Neural cell (in vitro differentiated cells): ENCODE data around the gene IKZF5. TPM values are rescaled to one million over a fixed set of nuclear protein-coding genes. Genes with fewer than 3 reads are reported as not detected.
A peak's percentile ranks its signal among the peaks of the same experiment; 100 is the strongest.

Experiments
- H2AFZ ChIP-seq: fragments of 200-600, 300-800 bp; sonication (generic), shearing (Covaris generic); 2 replicates; pipeline ENCODE4 v1.6.0; 2014; ENCODE audit warnings: low read depth, mild to moderate bottlenecking, antibody characterized with exemption, low read length, moderate library complexity
- H3F3A ChIP-seq: fragments of 200-600 bp; shearing (Covaris generic); 2 replicates; pipeline ENCODE4 v1.6.1; 2016; ENCODE audit warnings: mild to moderate bottlenecking, moderate library complexity, mixed read lengths, antibody characterized with exemption, low read length; ENCODE audit not compliant: insufficient read depth, poor library complexity, severe bottlenecking
- H3K27ac ChIP-seq: fragments of 200-600, 300-800 bp; sonication (generic), shearing (Covaris generic); 2 replicates; pipeline ENCODE4 v1.5.1; 2014; ENCODE audit warnings: mild to moderate bottlenecking, low read length, moderate library complexity
- H3K27me3 ChIP-seq: fragments of 300-800, 200-600 bp; sonication (generic), shearing (Covaris generic); 2 replicates; pipeline ENCODE4 v1.6.0; 2014; ENCODE audit warnings: mild to moderate bottlenecking, low read depth, low read length, moderate library complexity; ENCODE audit not compliant: insufficient read depth
- H3K36me3 ChIP-seq: fragments of 300-800, 200-600 bp; sonication (generic), shearing (Covaris generic); 2 replicates; pipeline ENCODE4 v1.5.1; 2014; ENCODE audit warnings: mild to moderate bottlenecking, antibody characterized with exemption, low read length, moderate library complexity; ENCODE audit not compliant: insufficient read depth
- H3K4me2 ChIP-seq: fragments of 300-800, 200-600 bp; sonication (generic), shearing (Covaris generic); 2 replicates; pipeline ENCODE4 v1.6.0; 2014; ENCODE audit warnings: mild to moderate bottlenecking, low read length
- H3K4me3 ChIP-seq: fragments of 300-800, 200-600 bp; sonication (generic), shearing (Covaris generic); 2 replicates; pipeline ENCODE4 v1.5.1; 2014; ENCODE audit warnings: mild to moderate bottlenecking, low read length, moderate library complexity
- H3K79me2 ChIP-seq: fragments of 200-600 bp; shearing (Covaris generic); replicated peaks from 2 replicates; pipeline ENCODE4 v1.6.0; 2014; ENCODE audit warnings: mild to moderate bottlenecking, low read length, moderate library complexity; ENCODE audit not compliant: insufficient read depth
- H3K9ac ChIP-seq: fragments of 300-800, 200-600 bp; sonication (generic), shearing (Covaris generic); 2 replicates; pipeline ENCODE4 v1.6.1; 2016; ENCODE audit warnings: mild to moderate bottlenecking, low read length, mixed read lengths
- H3K9me2 ChIP-seq: fragments of 200-600 bp; shearing (Covaris generic); 2 replicates; pipeline ENCODE4 v1.6.1; 2016; ENCODE audit warnings: mild to moderate bottlenecking, low read length, mixed read lengths; ENCODE audit not compliant: insufficient read depth
- H3K9me3 ChIP-seq: fragments of 200-600, 300-800 bp; sonication (generic), shearing (Covaris generic); 2 replicates; pipeline ENCODE4 v1.6.1; 2016; ENCODE audit warnings: mild to moderate bottlenecking, mixed run types, low read length, moderate library complexity, mixed read lengths
- H4K20me1 ChIP-seq: fragments of 200-600 bp; shearing (Covaris generic); 2 replicates; pipeline ENCODE4 v1.6.1; 2016; ENCODE audit warnings: mild to moderate bottlenecking, mixed run types; ENCODE audit not compliant: insufficient read depth
- CTCF ChIP-seq: fragments of 450-650 bp; IDR thresholded peaks from 2 replicates; pipeline ENCODE4 v1.5.1; 2014; ENCODE audit warnings: antibody characterized with exemption, mild to moderate bottlenecking, moderate library complexity; ENCODE audit not compliant: poor library complexity, severe bottlenecking
- EP300 ChIP-seq: fragments of 450-650 bp; conservative IDR thresholded peaks from 2 replicates; pipeline ENCODE4 v1.6.1; 2014; ENCODE audit warnings: antibody characterized with exemption, mild to moderate bottlenecking, moderate library complexity; ENCODE audit not compliant: poor library complexity, severe bottlenecking
- EZH2 ChIP-seq: fragments of 200-600, 300-800 bp; shearing (Covaris generic), sonication (generic); IDR thresholded peaks from 2 replicates; pipeline ENCODE4 v1.6.1; 2014; ENCODE audit warnings: antibody characterized with exemption, low read length, borderline replicate concordance, mild to moderate bottlenecking; ENCODE audit not compliant: insufficient read depth, poor library complexity, severe bottlenecking
- MXI1 ChIP-seq: fragments of 450-650 bp; conservative IDR thresholded peaks from 2 replicates; pipeline ENCODE4 v1.6.1; 2014; ENCODE audit warnings: antibody characterized with exemption, mild to moderate bottlenecking; ENCODE audit not compliant: poor library complexity, severe bottlenecking
- POLR2AphosphoS5 ChIP-seq: IDR thresholded peaks from 2 replicates; pipeline ENCODE4 v1.6.1; 2012
- RAD21 ChIP-seq: fragments of 450-650 bp; conservative IDR thresholded peaks from 2 replicates; pipeline ENCODE4 v1.6.1; 2014; ENCODE audit warnings: antibody characterized with exemption, mild to moderate bottlenecking, moderate library complexity
- REST ChIP-seq: IDR thresholded peaks from 2 replicates; pipeline ENCODE4 v1.6.1; 2012; ENCODE audit warnings: borderline replicate concordance
- SMC3 ChIP-seq: fragments of 450-650 bp; conservative IDR thresholded peaks from 2 replicates; pipeline ENCODE4 v1.6.1; 2014; ENCODE audit warnings: antibody characterized with exemption, mild to moderate bottlenecking, moderate library complexity; ENCODE audit not compliant: poor library complexity
- TAF1 ChIP-seq: IDR thresholded peaks from 2 replicates; pipeline ENCODE4 v1.6.1; 2012; ENCODE audit warnings: low read depth
- polyA plus RNA-seq: library from polyadenylated mRNA; depleted of rRNA; stranded (reverse); fragments of >200 nt; gene quantifications from 2 replicates; pipeline ENCODE4 v1.2.3, GENCODE V29; 2014

IKZF5 gene
- polyA plus RNA-seq, 1 donor from 2014 or later: 11.0 TPM

- Histone ChIP-seq H3K79me2 (peaks cover 4% of the 10 kb centered on the region), H3K36me3 (no peaks in the 10 kb centered on the region), H2AFZ (peak within 1 kb of the TSS; percentile 86), H3K4me3 (peak within 1 kb of the TSS; percentile 85), H3K4me2 (peak within 1 kb of the TSS; percentile 69), H3F3A (no peaks in the 10 kb centered on the region), H3K9ac (peak within 1 kb of the TSS; percentile 85), H3K9me2 (no peaks in the 10 kb centered on the region), H3K9me3 (peaks cover 6% of the 10 kb centered on the region), H3K27ac (peak within 1 kb of the TSS; percentile 80), H4K20me1 (no peaks in the 10 kb centered on the region), H3K27me3 (no peaks in the 10 kb centered on the region)
- peak; percentile 89 for TF ChIP-seq POLR2AphosphoS5
- TF ChIP-seq MXI1: peak; percentile 94
- peak; percentile 37 for TF ChIP-seq EP300
- TF ChIP-seq SMC3: peak; percentile 68
- peak; percentile 35 for TF ChIP-seq CTCF
- no peak for TF ChIP-seq EZH2
- TF ChIP-seq REST: peak; percentile 48
- TF ChIP-seq RAD21: peak; percentile 65
- peak; percentile 87 for TF ChIP-seq TAF1
Observed at GRCh38 chr10:122953902-122954730, 54.5 kb downstream of the IKZF5 start, which contains the start of gene C10orf88. TSS of gene C10orf88 (minus strand) at chr10:122954227. CDS start at chr10:122954178, 49 bp downstream.

- Histone ChIP-seq H3K4me3 (no peak overlapping the region), H2AFZ (no peak overlapping the region), H3K79me2 (peaks cover 4% of the 10 kb centered on the region), H3K27me3 (no peaks in the 10 kb centered on the region), H3K9me3 (no peaks in the 10 kb centered on the region), H3F3A (no peaks in the 10 kb centered on the region), H3K9me2 (no peaks in the 10 kb centered on the region), H3K27ac (no peak overlapping the region), H4K20me1 (no peaks in the 10 kb centered on the region), H3K4me2 (no peak overlapping the region), H3K9ac (no peak overlapping the region), H3K36me3 (no peaks in the 10 kb centered on the region)
- TF ChIP-seq EP300 (no peak), POLR2AphosphoS5 (no peak), EZH2 (no peak), MXI1 (no peak), RAD21 (no peak), SMC3 (no peak), TAF1 (no peak), REST (no peak)
Observed at GRCh38 chr10:122949296-122949695, 59.3 kb downstream of the IKZF5 start.
